Mononuclear cell (primary cell): ENCODE data around the gene KIFBP. TPM values are rescaled to one million over a fixed set of nuclear protein-coding genes. Genes with fewer than 3 reads are reported as not detected.
A peak's percentile ranks its signal among the peaks of the same experiment; 100 is the strongest.
"Not testable (repeated sequence)": the region's sequence is repeated elsewhere in the genome, so short reads cannot be mapped to it uniquely, and the experiment has no call there.

ENCODE experiments used
- H3K27me3 ChIP-seq: 2 replicates; pipeline ENCODE4 v1.6.0; 2011; ENCODE audit warnings: low read length, control low read depth; ENCODE audit not compliant: insufficient read depth
- H3K4me1 ChIP-seq: 2 replicates; pipeline ENCODE4 v1.5.1; 2011; ENCODE audit warnings: mild to moderate bottlenecking, low read length, control low read depth; ENCODE audit not compliant: insufficient read depth
- H3K4me3 ChIP-seq: 2 replicates; pipeline ENCODE4 v1.5.1; 2011; ENCODE audit warnings: mild to moderate bottlenecking, low read length, moderate library complexity
- H3K9me3 ChIP-seq: 2 replicates; pipeline ENCODE4 v1.5.1; 2011; ENCODE audit warnings: low read depth, mild to moderate bottlenecking, control low read depth, low read length
- total RNA-seq: library from RNA; depleted of rRNA; stranded (reverse); fragments of >200 nt; gene quantifications from one replicate; pipeline ENCODE4 v1.2.3, GENCODE V29; 2012

KIFBP gene
- total RNA-seq, 1 donor: 4.0 TPM

GRCh38 chr10:68982389-68982788 lies 6.2 kb upstream of the KIFBP start:
- Histone ChIP-seq H3K27me3 (no peaks in the 10 kb centered on the region), H3K4me1 (no peaks in the 10 kb centered on the region), H3K4me3 (no peak overlapping the region), H3K9me3 (no peaks in the 10 kb centered on the region)

DNA sequence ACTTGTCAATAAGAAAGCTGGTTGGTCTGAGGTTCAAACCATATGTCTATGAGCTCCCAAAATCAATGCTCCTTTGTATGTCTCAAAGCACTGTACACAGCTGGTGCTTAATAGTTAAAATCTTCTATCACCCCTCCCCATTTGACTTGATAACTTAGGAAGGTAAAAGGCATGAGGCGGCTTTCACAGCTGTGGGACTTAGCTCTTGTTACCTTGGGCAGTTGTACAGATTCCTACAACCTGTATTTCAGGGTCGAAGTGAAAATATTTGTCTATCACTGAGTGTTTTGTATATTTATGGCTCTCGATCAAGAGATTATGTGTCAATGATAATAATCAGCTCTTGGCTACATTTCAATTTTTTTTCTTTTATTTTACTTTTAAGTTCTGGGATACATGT lies 992 bp upstream of the KIFBP start:
- Histone ChIP-seq H3K4me1 (peaks cover 27% of the 10 kb centered on the region), H3K4me3 (no peak overlapping the region), H3K27me3 (no peaks in the 10 kb centered on the region), H3K9me3 (no peaks in the 10 kb centered on the region)

DNA sequence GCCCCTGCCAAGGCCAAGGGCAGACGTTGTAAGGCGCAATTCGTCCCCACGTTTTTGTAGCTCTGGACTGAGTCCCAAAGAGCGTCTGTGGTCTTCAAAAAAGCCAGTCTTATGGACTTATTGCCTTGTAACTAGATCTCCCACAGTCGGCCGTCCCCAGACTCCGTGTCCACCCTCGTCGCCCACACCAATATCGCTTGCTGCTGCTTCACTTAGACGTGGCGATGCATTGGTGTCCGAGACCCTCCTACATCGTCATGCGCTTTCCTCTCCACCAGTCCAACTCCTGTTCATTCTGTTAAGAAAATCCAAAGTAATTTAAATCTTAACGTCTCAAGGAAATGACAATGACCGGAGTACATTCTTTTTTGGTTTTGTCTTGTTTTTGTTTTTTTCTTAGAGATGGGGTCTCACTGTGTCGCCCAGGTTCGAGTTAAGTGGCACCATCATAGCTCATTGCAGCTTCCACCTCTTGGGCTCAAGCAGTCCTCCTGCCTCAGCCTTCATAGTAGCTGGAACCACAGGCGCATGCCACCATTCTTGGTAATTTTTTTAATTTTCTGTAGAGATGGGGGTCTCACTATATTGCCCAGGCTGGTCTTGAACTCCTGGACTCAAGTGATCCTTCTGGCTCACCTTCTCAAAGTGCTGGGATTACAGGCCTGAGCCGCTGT lies 851 bp downstream of the KIFBP start:
- Histone ChIP-seq H3K9me3 (no peaks in the 10 kb centered on the region), H3K4me3 (peak overlapping the region; percentile 82), H3K4me1 (peaks cover 27% of the 10 kb centered on the region), H3K27me3 (no peaks in the 10 kb centered on the region)

DNA sequence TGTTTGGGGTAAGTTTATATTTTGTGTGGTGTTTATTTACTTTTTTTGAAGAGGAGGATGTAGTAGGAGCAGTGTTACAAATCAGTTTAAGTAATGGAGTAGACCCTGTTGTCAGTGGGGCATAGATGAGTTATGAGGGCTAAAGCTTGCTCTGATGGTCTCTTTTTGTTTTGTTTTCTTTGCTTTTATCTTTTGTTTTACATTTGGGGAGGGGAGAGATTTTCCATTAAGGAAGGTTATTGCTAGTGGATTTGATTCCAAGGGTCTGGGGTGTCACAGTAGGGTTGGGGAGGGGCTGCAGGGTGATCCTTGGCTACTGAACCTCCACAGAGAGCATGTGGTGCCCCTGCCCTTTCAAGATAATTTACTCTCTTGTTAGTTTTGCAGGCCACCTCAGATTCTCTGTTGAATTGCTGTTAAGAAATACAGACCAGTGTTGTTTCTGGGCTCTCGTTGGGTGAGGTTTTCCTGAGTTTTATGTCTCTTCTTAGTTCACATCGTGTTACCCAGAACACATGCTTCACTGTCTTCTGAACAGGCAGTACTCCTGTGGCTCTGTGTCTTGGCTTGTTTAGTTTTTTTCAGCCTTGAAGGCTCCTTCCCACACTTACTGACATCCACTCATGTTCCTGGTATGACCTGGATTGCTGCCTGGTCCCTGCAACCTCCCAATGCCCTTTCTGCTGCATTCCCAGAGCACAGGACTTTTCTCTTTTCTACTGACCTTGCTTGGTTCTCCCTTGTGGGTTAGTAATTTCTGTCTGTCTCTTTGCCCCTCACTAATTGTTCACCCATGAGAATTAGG lies 4.2 kb downstream of the KIFBP start:
- Histone ChIP-seq H3K4me1 (peaks cover 35% of the 10 kb centered on the region), H3K9me3 (no peaks in the 10 kb centered on the region), H3K4me3 (no peak overlapping the region), H3K27me3 (no peaks in the 10 kb centered on the region)

- Histone ChIP-seq H3K9me3 (no peaks in the 10 kb centered on the region), H3K4me3 (no peak overlapping the region), H3K27me3 (no peaks in the 10 kb centered on the region), H3K4me1 (peaks cover 9% of the 10 kb centered on the region)
Measured at GRCh38 chr10:68997211-68997610, 8.6 kb downstream of the KIFBP start.

GRCh38 chr10:69004821-69005220 lies 16.2 kb downstream of the KIFBP start:
- Histone ChIP-seq H3K4me3 (no peak overlapping the region), H3K9me3 (no peaks in the 10 kb centered on the region), H3K4me1 (no peaks in the 10 kb centered on the region), H3K27me3 (no peaks in the 10 kb centered on the region)

GRCh38 chr10:69005704-69006485 lies 17.3 kb downstream of the KIFBP start:
- no peak overlapping the region for H3K4me3 ChIP-seq
- no peaks in the 10 kb centered on the region for H3K4me1 ChIP-seq
- H3K9me3 ChIP-seq: no peaks in the 10 kb centered on the region
- no peaks in the 10 kb centered on the region for H3K27me3 ChIP-seq

DNA sequence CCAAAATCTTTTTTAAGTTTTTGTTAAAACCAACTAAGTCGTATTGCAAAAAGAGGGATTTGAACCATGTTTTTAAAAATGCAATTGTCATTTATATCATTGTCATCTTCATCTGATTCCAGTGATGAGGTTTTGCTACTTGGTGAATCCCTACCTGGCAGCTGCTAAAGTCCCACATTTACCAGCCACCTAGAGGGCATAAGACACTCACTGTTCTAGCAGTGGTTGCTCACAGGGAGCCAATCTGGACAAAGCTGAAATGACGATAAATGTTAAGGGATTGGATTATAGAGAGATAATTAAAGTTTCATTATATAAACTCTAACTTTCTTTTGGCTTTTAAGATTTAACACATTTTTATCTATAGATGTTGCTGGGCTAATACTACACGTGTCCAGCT lies 18.7 kb downstream of the KIFBP start:
- no peak overlapping the region for H3K4me3 ChIP-seq
- H3K9me3 ChIP-seq: no peaks in the 10 kb centered on the region
- no peaks in the 10 kb centered on the region for H3K4me1 ChIP-seq
- no peaks in the 10 kb centered on the region for H3K27me3 ChIP-seq

DNA sequence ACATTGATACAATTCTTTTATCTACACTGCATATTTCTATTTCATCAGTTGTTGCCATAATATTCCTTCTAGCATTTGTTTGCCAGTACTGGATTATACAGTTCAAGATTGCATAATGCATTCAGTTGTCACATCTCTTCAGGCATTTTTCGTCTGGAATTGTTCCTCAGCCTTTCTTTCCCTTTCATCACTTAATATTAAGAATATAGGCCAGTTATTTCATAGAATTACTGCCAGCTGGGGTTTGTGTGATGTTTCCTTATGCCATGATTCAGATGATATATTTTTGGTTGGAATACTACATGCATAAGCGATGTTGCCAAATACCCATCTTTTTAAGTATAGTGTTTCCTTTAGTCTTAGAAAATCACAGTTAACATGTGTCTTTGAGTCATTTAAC lies 20.8 kb downstream of the KIFBP start:
- H3K4me1 ChIP-seq: peaks cover 4% of the 10 kb centered on the region
- no peaks in the 10 kb centered on the region for H3K27me3 ChIP-seq
- H3K4me3 ChIP-seq: no peak overlapping the region
- H3K9me3 ChIP-seq: no peaks in the 10 kb centered on the region

DNA sequence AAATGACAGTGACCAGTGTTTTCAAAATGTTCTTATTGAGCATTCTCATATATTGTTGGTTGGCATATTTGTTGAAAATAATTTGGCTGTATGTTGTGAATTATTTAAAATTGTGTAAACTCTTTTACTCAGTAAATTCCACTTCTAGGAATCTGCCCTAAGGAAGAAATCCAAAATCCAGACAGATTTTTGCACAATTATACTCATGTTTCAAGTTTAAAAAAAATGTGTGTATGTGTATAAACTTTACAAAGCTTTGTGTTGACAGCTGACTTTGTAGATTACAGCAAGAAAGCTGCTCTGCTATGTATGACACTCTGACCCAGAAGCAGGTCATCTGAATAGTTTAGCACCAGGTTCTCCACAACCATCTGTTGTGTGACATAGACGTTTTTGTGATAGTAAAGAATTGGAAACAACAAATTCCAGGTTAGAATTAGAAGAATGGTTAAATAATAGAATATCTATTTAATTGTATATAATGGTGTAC lies 21.6 kb downstream of the KIFBP start:
- Histone ChIP-seq H3K9me3 (no peaks in the 10 kb centered on the region), H3K4me1 (peaks cover 4% of the 10 kb centered on the region), H3K4me3 (no peak overlapping the region), H3K27me3 (no peaks in the 10 kb centered on the region)

DNA sequence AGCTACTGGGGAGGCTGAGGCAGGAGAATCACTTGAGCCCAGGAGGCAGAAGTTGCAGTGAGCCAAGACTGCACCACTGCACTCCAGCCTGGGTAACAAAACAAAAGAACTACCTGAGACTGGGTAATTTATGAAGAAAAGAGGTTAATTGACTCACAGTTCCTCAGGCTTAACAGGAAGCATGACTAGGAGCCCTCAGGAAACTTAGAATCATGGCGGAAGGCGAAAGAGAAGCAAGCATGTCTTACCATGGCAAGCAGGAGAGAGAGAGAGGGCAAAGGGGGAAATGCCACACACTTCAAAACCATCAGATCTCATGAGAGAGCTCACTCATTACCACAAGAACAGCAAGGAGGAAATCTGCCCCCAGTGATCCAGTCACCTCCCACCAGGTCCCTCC lies 24.2 kb downstream of the KIFBP start:
- H3K4me3 ChIP-seq, H3K4me1 ChIP-seq, H3K27me3 ChIP-seq, H3K9me3 ChIP-seq: not testable (repeated sequence)

- Histone ChIP-seq H3K9me3 (no peaks in the 10 kb centered on the region), H3K4me3 (no peak overlapping the region), H3K4me1 (peaks cover 4% of the 10 kb centered on the region), H3K27me3 (no peaks in the 10 kb centered on the region)
Measured at GRCh38 chr10:69014171-69014570, 25.6 kb downstream of the KIFBP start.

DNA sequence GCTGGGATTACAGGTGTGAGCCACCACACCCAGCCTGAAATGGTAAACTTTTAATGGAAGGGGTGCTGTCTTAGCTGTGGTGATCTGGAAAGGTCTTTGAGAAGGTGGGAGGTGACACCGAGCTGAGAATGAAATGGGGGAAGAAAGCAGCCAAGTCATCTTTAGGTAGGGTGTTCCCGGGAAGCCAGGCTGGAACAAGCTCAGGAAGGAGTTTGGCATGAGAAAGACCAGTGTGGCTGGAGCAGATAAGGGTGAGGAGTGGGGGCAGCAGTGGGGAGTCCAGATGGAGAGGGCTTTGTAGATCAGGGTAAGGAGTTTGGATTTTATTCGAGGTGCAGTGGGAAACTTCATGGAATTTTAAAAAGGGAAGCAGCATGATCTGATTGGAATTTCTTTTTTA lies 30.0 kb downstream of the KIFBP start:
- Histone ChIP-seq H3K4me1 (no peaks in the 10 kb centered on the region), H3K4me3 (no peak overlapping the region), H3K27me3 (no peaks in the 10 kb centered on the region), H3K9me3 (no peaks in the 10 kb centered on the region)

GRCh38 chr10:69022611-69023010 lies 34.0 kb downstream of the KIFBP start:
- H3K4me3 ChIP-seq: no peak overlapping the region
- H3K4me1 ChIP-seq: peaks cover 4% of the 10 kb centered on the region
- H3K27me3 ChIP-seq: no peaks in the 10 kb centered on the region
- no peaks in the 10 kb centered on the region for H3K9me3 ChIP-seq

DNA sequence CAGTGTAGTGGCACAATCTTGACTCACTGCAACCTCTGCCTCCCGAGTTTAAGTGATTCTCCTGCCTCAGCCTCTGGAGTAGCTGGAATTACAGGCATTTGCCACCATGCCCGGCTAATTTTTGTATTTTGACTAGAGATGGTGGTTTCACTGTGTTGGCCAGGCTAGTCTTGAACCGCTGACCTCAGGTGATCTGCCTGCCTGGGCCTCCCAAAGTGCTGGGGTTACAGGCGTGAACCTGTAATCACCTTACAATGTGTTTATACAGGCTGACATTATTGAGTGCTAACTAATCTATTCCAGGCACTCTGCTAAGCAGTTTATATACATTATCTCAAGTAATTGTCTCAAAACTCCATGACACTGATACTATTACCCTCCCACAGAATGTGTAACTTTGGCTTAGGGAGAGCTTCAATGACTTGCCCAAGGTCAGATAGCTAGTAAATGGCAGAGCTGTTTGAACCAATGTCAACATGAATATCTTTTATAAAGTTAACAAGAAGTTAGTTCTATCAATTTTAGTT lies 36.8 kb downstream of the KIFBP start:
- Histone ChIP-seq H3K27me3 (no peaks in the 10 kb centered on the region), H3K4me3 (no peak overlapping the region), H3K9me3 (no peaks in the 10 kb centered on the region), H3K4me1 (peaks cover 9% of the 10 kb centered on the region)
